CD14-positive monocyte (primary cell): ENCODE measurements around the gene SGMS1. TPM values are rescaled to one million over a fixed set of nuclear protein-coding genes. Genes with fewer than 3 reads are reported as not detected.

ENCODE experiments used
- DNase-seq, 3 donors: peaks; one replicate each; pipeline ENCODE4 v3.0.0-alpha.2; 2011 to 2022
- H2AFZ ChIP-seq: 2 replicates; pipeline ENCODE4 v1.6.0; 2012; ENCODE audit warnings: mild to moderate bottlenecking, low read depth, low read length, inconsistent platforms; ENCODE audit not compliant: insufficient read depth, poor library complexity, severe bottlenecking
- H3K27ac ChIP-seq, 2 donors: 1 replicate in 1 of 2; 2 replicates in 1 of 2; pipeline ENCODE4 v1.5.1; 2012 to 2013; ENCODE audit warnings: low read length in 2 of 2, control low read depth in 1 of 2, inconsistent platforms in 1 of 2, low read depth in 1 of 2, mild to moderate bottlenecking in 1 of 2
- H3K27me3 ChIP-seq, 2 donors: one replicate each; pipeline versions ENCODE4 v1.6.0 to v1.6.1; 2011 to 2013; ENCODE audit warnings: low read length in 2 of 2; ENCODE audit not compliant: control insufficient read depth in 2 of 2, insufficient read depth in 2 of 2
- H3K36me3 ChIP-seq, 2 donors: replicated peaks in 1 of 2; 1 replicate in 1 of 2; 2 replicates in 1 of 2; pipeline versions ENCODE4 v1.5.1 to v1.6.1; 2012 to 2013; ENCODE audit warnings: low read length in 2 of 2, control low read depth in 1 of 2, inconsistent platforms in 1 of 2, mild to moderate bottlenecking in 1 of 2; ENCODE audit not compliant: insufficient read depth in 2 of 2, control insufficient read depth in 1 of 2
- H3K4me1 ChIP-seq, 2 donors: 1 replicate in 1 of 2; 2 replicates in 1 of 2; pipeline versions ENCODE4 v1.5.1 to v1.6.1; 2012 to 2013; ENCODE audit warnings: low read length in 2 of 2, control low read depth in 1 of 2, inconsistent platforms in 1 of 2, mild to moderate bottlenecking in 1 of 2, moderate library complexity in 1 of 2; ENCODE audit not compliant: insufficient read depth in 2 of 2, control insufficient read depth in 1 of 2
- H3K4me2 ChIP-seq: replicated peaks from 2 replicates; pipeline ENCODE3; 2012; ENCODE audit warnings: low read length, moderate library complexity, mild to moderate bottlenecking; ENCODE audit not compliant: poor library complexity, severe bottlenecking; ENCODE audit errors: extremely low read depth
- H3K4me3 ChIP-seq, 3 experiments: fragments of 200-600 bp in 1 of 3; sonication (generic) in 1 of 3; replicated peaks in 1 of 3; 1 replicate in 2 of 3; 2 replicates in 1 of 3; pipeline ENCODE4 v1.5.1; 2011 to 2013; ENCODE audit warnings: low read length in 3 of 3, mild to moderate bottlenecking in 3 of 3, control low read depth in 2 of 3, low read depth in 2 of 3, inconsistent platforms in 1 of 3, moderate library complexity in 1 of 3
- H3K79me2 ChIP-seq: 2 replicates; pipeline ENCODE4 v1.6.0; 2012; ENCODE audit warnings: mild to moderate bottlenecking, control low read depth, inconsistent platforms, low read length, moderate library complexity; ENCODE audit not compliant: insufficient read depth
- H3K9ac ChIP-seq: 2 replicates; pipeline ENCODE4 v1.6.0; 2017; ENCODE audit warnings: low read length, mild to moderate bottlenecking; ENCODE audit not compliant: insufficient read depth, poor library complexity, severe bottlenecking
- H3K9me3 ChIP-seq, 2 donors: replicated peaks in 1 of 2; 1 replicate in 1 of 2; 2 replicates in 1 of 2; pipeline versions ENCODE4 v1.5.1 to v1.6.1; 2012 to 2013; ENCODE audit warnings: low read length in 2 of 2, control low read depth in 1 of 2; ENCODE audit not compliant: control insufficient read depth in 1 of 2, insufficient read depth in 1 of 2
- H4K20me1 ChIP-seq: 2 replicates; pipeline ENCODE4 v1.6.0; 2012; ENCODE audit warnings: mild to moderate bottlenecking, low read length, control low read depth, moderate library complexity; ENCODE audit not compliant: insufficient read depth
- H3K27ac Mint-ChIP-seq, 7 donors: one replicate each; pipeline ENCODE4 v1.8.0; 2020; ENCODE audit warnings: mild to moderate bottlenecking in 7 of 7, mixed read lengths in 7 of 7, moderate library complexity in 6 of 7, inconsistent platforms in 2 of 7
- H3K27me3 Mint-ChIP-seq, 3 donors: one replicate each; pipeline ENCODE4 v1.8.0; 2021 to 2022; ENCODE audit warnings: low read depth in 3 of 3, mild to moderate bottlenecking in 3 of 3, mixed read lengths in 3 of 3, moderate library complexity in 3 of 3, inconsistent platforms in 1 of 3
- H3K36me3 Mint-ChIP-seq, 2 donors: one replicate each; pipeline ENCODE4 v1.8.0; 2020; ENCODE audit warnings: mixed read lengths in 2 of 2, inconsistent platforms in 1 of 2, mild to moderate bottlenecking in 1 of 2
- H3K4me1 Mint-ChIP-seq: one replicate; pipeline ENCODE4 v1.8.0; 2020; ENCODE audit warnings: mild to moderate bottlenecking, mixed read lengths
- H3K4me3 Mint-ChIP-seq, 2 donors: one replicate each; pipeline ENCODE4 v1.8.0; 2020; ENCODE audit warnings: mild to moderate bottlenecking in 2 of 2, mixed read lengths in 2 of 2, moderate library complexity in 1 of 2
- H3K9me3 Mint-ChIP-seq, 7 donors: one replicate each; pipeline ENCODE4 v1.8.0; 2020 to 2022; ENCODE audit warnings: mixed read lengths in 7 of 7, mild to moderate bottlenecking in 6 of 7, moderate library complexity in 6 of 7, inconsistent platforms in 2 of 7
- CTCF ChIP-seq: fragments of 200-600 bp; IDR thresholded peaks from one replicate; pipeline ENCODE4 v1.8.0; 2022; ENCODE audit warnings: antibody characterized with exemption, mild to moderate bottlenecking
- WGBS: methylation state at CpG from one replicate; pipeline ENCODE4 v1.1.5; 2013; ENCODE audit warnings: missing lambda C conversion rate; ENCODE audit not compliant: insufficient coverage; 5-methylcytosine and 5-hydroxymethylcytosine counted together
- intact Hi-C, 2 donors: fragments of 100-400 bp; cut with micrococcal nuclease; formaldehyde crosslinking; loops; one replicate each; pipeline versions ENCODE4 v1.15.0 to v1.15.1; 2023
- polyA plus RNA-seq, 3 donors: library from polyadenylated mRNA; depleted of rRNA in 1 of 3; unstranded in 2 of 3; stranded (reverse) in 1 of 3; fragments of 300-500 nt in 2 of 3; fragments of >200 nt in 1 of 3; fragmentation: Illumina TruSeq in 2 of 3; gene quantifications; 1 replicate in 2 of 3; 2 replicates in 1 of 3; pipeline ENCODE4 v1.2.3, GENCODE V29; 2012 to 2021

Gene SGMS1
- polyA plus RNA-seq, 3 donors, result 19.5 to 20.6 (median 20.4) TPM

- Histone ChIP-seq H3K36me3 (no peaks in the 10 kb centered on the region), H4K20me1 (no peaks in the 10 kb centered on the region), H3K27me3 (no peaks in the 10 kb centered on the region), H3K9ac (no peak overlapping the region), H3K79me2 (no peaks in the 10 kb centered on the region), H3K4me2 (no peak overlapping the region), H2AFZ (no peak overlapping the region), H3K4me1 (peaks cover 5 to 9% of the 10 kb centered on the region in 2 donors), H3K9me3 (no peaks in the 10 kb centered on the region), H3K27ac (no peak overlapping the region), H3K4me3 (no peak overlapping the region)
- H3K4me1 Mint-ChIP-seq, result peaks cover 13% of the 10 kb centered on the region
- 0% methylated on average over 1 of the region's 3 CpGs for WGBS
- DNase-seq, result no peak
- peaks cover 0 to 2% (median 2%) of the 10 kb centered on the region in 3 donors for H3K27me3 Mint-ChIP-seq
- H3K4me3 Mint-ChIP-seq, result no peak overlapping the region
- peak overlapping the region in 1 of 7 donors; percentile 18 for H3K27ac Mint-ChIP-seq
- intact Hi-C loops, result no loop called here
- H3K9me3 Mint-ChIP-seq, result peaks cover 0 to 3% (median 0%) of the 10 kb centered on the region in 7 donors
- TF ChIP-seq CTCF, result peak; percentile 30
- H3K36me3 Mint-ChIP-seq, result no peaks in the 10 kb centered on the region
Measured at GRCh38 chr10:50653142-50653541, 29.4 kb upstream of the SGMS1 start.

- Mint-ChIP-seq H3K9me3 (peaks cover 0 to 3% (median 0%) of the 10 kb centered on the region in 7 donors), H3K36me3 (no peaks in the 10 kb centered on the region), H3K27me3 (peaks cover 0 to 2% (median 2%) of the 10 kb centered on the region in 3 donors), H3K4me3 (no peak overlapping the region), H3K27ac (no peak overlapping the region), H3K4me1 (peaks cover 13% of the 10 kb centered on the region)
- Histone ChIP-seq H2AFZ (no peak overlapping the region), H3K27me3 (no peaks in the 10 kb centered on the region), H4K20me1 (no peaks in the 10 kb centered on the region), H3K36me3 (no peaks in the 10 kb centered on the region), H3K4me1 (peaks cover 5 to 9% of the 10 kb centered on the region in 2 donors), H3K79me2 (no peaks in the 10 kb centered on the region), H3K4me3 (no peak overlapping the region), H3K27ac (no peak overlapping the region), H3K9ac (no peak overlapping the region), H3K9me3 (no peaks in the 10 kb centered on the region), H3K4me2 (no peak overlapping the region)
- no peak for TF ChIP-seq CTCF
- no CpG with 5 or more reads among the region's 2 CpGs for WGBS
- intact Hi-C loops, result no loop called here
- DNase-seq, result no peak
Measured at GRCh38 chr10:50651808-50652207, 28.1 kb upstream of the SGMS1 start.
